EH (cell line): ENCODE data around the gene TMEM232.
"Not testable (repeated sequence)": the region's sequence is repeated elsewhere in the genome, so short reads cannot be mapped to it uniquely, and the experiment has no call there.

Source experiments
- DNase-seq: peaks from one replicate; pipeline ENCODE4 v3.0.0-alpha.2; 2015; ENCODE audit warnings: low read depth

Gene TMEM232

DNA sequence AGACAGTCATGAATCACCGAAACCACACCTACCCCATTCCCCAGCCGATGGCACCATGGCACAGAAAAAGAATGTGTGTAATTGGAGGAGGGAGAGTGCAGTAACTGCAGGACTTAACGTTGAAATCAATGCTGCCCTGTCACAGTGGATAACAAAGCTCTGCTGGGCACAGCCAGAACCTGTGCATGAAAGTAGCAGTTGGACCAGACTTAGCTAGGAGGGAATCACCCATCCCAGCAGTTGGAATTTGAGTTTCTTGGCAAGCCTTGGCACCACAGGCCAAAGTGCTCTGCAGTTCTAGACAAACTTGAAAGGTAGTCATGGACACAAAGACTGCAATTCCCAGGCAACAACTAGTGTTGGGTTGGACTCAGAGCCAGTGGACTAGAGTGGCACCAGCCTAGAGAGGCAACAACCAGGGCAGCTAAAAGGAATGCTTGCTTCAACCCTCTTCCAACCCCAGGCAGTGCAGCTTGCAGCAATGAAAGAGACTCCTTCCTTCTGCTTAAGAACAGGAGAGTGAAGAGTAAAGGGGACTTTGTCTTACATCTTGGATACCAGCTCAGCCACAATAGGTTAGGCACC lies 19.1 kb downstream of the TMEM232 start:
- no peak for DNase-seq

DNA sequence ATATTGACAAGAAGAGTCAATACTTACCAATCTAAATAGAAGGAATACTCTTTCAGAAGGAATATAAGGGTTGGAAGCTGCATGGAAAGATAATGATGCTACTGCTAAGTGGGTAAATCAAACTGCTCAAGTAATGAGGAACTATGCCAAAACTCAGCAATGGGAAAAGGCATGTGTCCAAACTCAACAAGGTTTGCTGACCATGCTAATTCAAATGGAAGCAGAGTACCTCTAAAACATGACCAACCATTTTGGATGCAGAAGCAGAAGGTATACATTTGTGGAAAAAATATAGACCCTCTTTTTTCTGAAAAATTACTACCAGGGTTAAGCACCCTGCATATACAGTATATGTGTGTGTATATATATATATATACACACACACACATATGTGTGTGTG lies 21.1 kb downstream of the TMEM232 start:
- no peak for DNase-seq

- DNase-seq, result no peak
Observed at GRCh38 chr5:110703481-110703880, 23.0 kb downstream of the TMEM232 start.

- DNase-seq, result no peak
Observed at GRCh38 chr5:110702704-110703103, 23.8 kb downstream of the TMEM232 start.

- DNase-seq, result no peak
Observed at GRCh38 chr5:110702300-110702699, 24.2 kb downstream of the TMEM232 start.

DNA sequence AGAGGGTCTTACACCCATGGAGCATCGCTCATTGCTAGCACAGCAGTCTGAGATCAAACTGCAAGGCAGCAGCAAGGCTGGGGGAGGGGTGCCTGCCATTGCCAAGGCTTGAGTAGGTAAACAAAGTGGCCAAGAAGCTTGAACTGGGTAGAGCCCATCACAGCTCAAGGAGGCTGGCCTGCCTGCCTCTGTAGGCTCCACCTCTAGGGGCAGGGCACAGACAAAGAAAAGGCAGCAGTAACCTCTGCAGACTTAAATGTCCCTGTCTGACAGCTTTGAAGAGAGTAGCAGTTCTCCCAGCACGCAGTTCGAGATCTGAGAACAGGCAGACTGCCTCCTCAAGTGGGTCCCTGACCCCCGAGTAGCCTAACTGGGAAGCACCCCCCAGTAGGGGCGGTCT lies 33.8 kb downstream of the TMEM232 start:
- not testable (repeated sequence) for DNase-seq

DNA sequence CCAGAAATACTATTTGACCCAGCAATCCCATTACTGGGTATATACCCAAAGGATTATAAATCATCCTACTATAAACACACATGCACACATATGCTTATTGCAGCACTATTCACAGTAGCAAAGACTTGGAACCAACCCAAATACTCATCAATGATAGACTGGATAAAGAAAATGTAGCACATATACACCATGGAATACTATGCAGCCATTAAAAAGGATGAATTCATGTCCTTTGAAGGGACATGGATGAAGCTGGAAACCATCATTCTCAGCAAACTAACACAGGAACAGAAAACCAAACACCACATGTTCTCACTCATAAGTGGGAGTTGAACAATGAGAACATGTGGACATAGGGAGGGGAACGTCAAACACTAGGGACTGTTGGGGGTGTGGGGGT lies 35.9 kb downstream of the TMEM232 start:
- DNase-seq, result not testable (repeated sequence)

- DNase-seq, result no peak
Observed at GRCh38 chr5:110687485-110687884, 39.0 kb downstream of the TMEM232 start.

DNA sequence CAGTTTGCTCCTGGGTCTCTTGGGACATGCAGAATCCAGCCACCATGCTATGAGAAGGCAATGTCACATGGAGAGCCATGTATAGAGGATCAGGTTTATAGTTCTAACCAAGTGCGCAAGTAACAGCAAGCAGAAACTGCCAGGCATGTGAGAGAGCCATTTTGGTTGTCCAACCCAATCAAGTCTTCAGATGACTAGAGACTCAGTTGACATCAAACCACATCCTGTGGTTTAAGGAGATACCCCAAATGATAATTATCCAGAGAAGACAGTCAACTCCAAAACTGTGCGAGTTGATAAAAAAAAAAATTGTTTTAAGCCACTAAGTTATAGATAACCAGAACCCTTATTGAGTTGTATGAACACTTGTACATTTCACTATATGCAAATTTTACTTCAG lies 40.2 kb downstream of the TMEM232 start:
- no peak for DNase-seq

DNA sequence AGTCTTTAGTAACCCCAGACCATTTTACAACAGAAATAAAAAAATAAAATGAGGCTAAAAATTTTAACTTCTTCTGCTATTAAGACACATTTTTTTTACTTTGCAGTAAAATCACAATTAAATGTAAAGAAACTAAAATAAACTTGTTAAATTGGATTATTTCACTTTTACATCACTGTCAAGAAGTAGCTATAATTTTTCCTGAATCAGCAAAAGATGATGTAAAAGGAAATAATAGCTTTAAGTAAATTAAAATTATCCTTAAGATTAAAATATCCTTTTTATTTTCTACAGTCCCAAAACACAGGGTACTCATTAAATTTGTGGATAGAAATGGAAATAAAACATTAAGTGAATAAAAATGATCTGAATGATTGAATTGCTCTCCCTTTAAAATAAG lies 44.5 kb downstream of the TMEM232 start:
- DNase-seq, result no peak

DNA sequence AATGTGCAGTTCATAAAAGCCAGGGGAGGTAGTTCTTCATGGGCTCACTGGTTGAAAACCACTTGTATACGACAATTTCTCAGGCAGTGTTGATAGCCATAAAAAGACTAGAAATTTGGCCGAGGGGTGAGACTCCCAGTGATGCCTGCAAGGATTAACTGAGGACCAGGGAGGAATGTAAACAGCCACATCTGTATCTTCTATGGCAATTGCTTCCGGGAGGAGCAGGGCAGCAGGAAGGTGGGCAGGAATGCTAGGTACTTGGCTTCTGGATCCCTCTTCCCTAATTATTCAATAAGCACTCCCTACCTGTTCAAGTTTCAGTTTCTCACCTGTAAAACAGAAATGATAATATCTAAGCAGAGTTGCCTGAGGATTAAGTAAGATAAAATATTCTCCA lies 45.4 kb downstream of the TMEM232 start:
- no peak for DNase-seq

- not testable (repeated sequence) for DNase-seq
Observed at GRCh38 chr5:110676554-110676953, 49.9 kb downstream of the TMEM232 start.

DNA sequence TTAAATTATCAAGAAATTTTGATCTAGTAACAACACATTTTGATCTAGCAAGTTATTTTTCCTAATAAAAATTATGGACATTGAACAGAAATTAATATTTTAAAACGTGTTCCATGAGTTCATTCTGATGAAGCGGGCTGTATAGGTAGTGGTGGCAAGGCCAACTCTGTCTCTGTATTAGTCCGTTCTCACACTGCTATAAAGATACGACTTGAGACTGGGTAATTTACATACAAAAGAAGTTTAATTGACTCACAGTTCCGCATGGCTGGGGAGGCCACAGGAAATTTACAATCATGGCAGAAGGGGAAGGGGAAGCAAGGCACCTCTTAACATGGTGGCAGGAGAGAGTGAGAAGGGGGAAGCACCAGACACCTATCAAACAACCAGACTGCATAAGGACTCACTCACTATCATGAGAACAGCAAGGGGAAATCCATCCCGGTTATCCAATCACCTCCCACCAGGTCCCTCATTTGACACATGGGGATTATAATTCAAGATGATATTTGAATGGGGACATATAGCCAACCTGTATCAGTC lies 61.2 kb downstream of the TMEM232 start:
- no peak for DNase-seq

- no peak for DNase-seq
Observed at GRCh38 chr5:110663525-110663924, 62.9 kb downstream of the TMEM232 start.

- DNase-seq, result no peak
Observed at GRCh38 chr5:110658006-110658405, 68.5 kb downstream of the TMEM232 start.

GRCh38 chr5:110653231-110653970 lies 73.1 kb downstream of the TMEM232 start:
- no peak for DNase-seq

- DNase-seq, result peak; percentile 2
Observed at GRCh38 chr5:110651507-110651906, 75.0 kb downstream of the TMEM232 start.

DNA sequence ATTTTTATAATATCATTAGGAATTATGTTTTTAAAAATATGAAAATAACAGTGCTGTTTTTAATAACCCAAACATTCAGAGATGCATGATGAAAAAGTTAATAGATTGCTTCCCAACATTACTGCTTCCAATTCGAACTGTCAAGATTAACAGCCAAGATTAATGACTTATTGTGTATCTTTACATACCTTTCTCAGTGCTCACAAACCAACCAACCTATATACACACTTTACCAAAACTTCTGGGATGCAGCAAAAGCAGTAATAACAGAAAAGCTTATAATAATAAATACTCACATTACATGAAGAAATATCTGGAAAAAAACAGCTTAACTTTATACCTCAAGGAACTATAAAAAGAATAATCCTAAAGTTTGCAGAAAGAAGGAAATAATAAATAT lies 82.1 kb downstream of the TMEM232 start:
- DNase-seq, result no peak

GRCh38 chr5:110638970-110639902 lies 87.2 kb downstream of the TMEM232 start:
- DNase-seq, result no peak

GRCh38 chr5:110634475-110634874 lies 92.0 kb downstream of the TMEM232 start:
- no peak for DNase-seq

DNA sequence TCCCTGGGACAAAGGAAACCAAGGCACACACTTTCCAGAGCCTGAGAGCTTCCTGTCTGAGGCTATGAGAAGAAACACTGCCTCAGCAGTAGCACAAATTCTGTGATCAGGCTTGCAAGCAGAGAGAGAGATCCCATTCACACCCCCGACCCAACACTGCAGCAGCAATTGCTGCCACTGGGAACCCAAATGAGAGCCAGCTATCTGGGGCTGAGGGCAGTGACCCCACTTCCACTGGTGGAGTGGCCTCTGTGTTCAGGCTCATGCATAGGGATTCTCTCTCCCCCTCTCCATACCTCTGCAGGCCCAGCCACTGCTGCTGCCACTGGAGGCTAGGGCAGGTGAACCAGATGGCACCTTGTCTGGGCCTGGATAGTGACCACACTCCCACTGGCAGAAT lies 95.2 kb downstream of the TMEM232 start:
- DNase-seq, result no peak

GRCh38 chr5:110630350-110630749 lies 96.1 kb downstream of the TMEM232 start:
- DNase-seq, result no peak
